Measurements from ENCODE around the gene PIR. TPM values are rescaled to one million over a fixed set of nuclear protein-coding genes. Genes with fewer than 3 reads are reported as not detected.

PIR gene
- total RNA-seq, 1 experiment from 2014 or later = 29.7 TPM

DNA sequence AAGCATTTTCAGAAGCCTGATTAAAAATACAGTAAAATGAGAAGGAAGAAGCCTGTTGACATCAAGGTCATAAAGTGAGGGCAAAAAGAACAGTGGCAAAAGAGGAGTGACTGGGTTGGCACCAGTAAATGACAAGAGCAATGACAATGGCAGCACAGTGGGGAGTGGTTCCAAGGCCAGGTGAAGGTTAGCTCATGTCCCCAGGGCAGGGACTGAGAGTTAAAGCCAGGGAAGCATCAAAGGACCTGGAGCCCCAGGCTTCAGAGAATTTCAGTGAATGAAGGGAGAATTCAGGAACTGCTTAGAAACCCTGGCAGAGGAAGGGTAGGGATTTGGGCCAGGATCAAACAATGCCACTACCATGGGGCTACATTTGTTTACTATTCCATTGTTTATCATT is 149.0 kb downstream of the PIR start:
- no peak overlapping the region for H3K23ac ChIP-seq (ENCODE audit: insufficient read length, low read depth, low read length)
- H3K4me2 ChIP-seq (ENCODE audit: insufficient read depth, insufficient read length, low read length) = no peak overlapping the region
- no peak overlapping the region for H3K27ac Mint-ChIP-seq
- no peaks in the 10 kb centered on the region for H3K4me1 ChIP-seq (ENCODE audit: insufficient read depth, low read length)
- no peaks in the 10 kb centered on the region for H3K23me2 ChIP-seq (ENCODE audit: insufficient read length, low read depth, low read length, poor library complexity, severe bottlenecking)
- peaks cover 7% of the 10 kb centered on the region in 2 experiments for H3K4me1 Mint-ChIP-seq
- no peak overlapping the region for H2AK5ac ChIP-seq (ENCODE audit: insufficient read length, low read length)
- no peaks in the 10 kb centered on the region for H3K79me1 ChIP-seq (ENCODE audit: insufficient read depth, low read depth, low read length, poor library complexity, severe bottlenecking)
- H4K91ac ChIP-seq (ENCODE audit: insufficient read length, low read depth, low read length) = no peak overlapping the region
- no peak overlapping the region for H4K5ac ChIP-seq (ENCODE audit: insufficient read length, low read depth, low read length)
- H4K20me1 ChIP-seq (ENCODE audit: control insufficient read depth, insufficient read depth, insufficient read length) = no peaks in the 10 kb centered on the region
- H2BK12ac ChIP-seq (ENCODE audit: insufficient read length, low read depth, low read length) = no peak overlapping the region
- H3K36me3 Mint-ChIP-seq (ENCODE audit: insufficient read depth in 1 of 3, low read depth in 3 of 3) = no peaks in the 10 kb centered on the region
- H3K14ac ChIP-seq (ENCODE audit: insufficient read depth, low read length) = no peak overlapping the region
- no peak overlapping the region for H2BK20ac ChIP-seq (ENCODE audit: low read depth, low read length, poor library complexity, severe bottlenecking)
- no peak overlapping the region for H3K9ac ChIP-seq (ENCODE audit: extremely low read depth, insufficient read length, low read length)
- no peak overlapping the region for H2AFZ ChIP-seq (ENCODE audit: low read length)
- H4K8ac ChIP-seq (replicated peaks; ENCODE audit: insufficient read length, low read depth, low read length) = no peak overlapping the region
- H3K9me3 Mint-ChIP-seq = peaks cover 0 to 3% of the 10 kb centered on the region in 2 experiments; a peak in 1 of 5 replicates
- DNase-seq = peak; percentile 54
- H3K27me3 ChIP-seq (ENCODE audit: insufficient read depth, low read length) = peaks cover 2% of the 10 kb centered on the region; the same call in 1 of the 2 replicates
- no peak overlapping the region for H2BK120ac ChIP-seq (ENCODE audit: low read depth, low read length, poor library complexity, severe bottlenecking)
- H3T11ph ChIP-seq (ENCODE audit: low read length) = no peak overlapping the region
- H3K9me3 ChIP-seq (ENCODE audit: control insufficient read depth, low read depth, low read length) = no peaks in the 10 kb centered on the region
- no peak overlapping the region for H3K4me3 Mint-ChIP-seq
- H3K27me3 Mint-ChIP-seq (ENCODE audit: low read depth) = peaks cover 72% of the 10 kb centered on the region
- H2BK15ac ChIP-seq (ENCODE audit: low read depth, low read length) = no peak overlapping the region
- no peak overlapping the region for H3K18ac ChIP-seq (ENCODE audit: insufficient read length, low read depth, low read length)
- TF ChIP-seq, protein P1, sequence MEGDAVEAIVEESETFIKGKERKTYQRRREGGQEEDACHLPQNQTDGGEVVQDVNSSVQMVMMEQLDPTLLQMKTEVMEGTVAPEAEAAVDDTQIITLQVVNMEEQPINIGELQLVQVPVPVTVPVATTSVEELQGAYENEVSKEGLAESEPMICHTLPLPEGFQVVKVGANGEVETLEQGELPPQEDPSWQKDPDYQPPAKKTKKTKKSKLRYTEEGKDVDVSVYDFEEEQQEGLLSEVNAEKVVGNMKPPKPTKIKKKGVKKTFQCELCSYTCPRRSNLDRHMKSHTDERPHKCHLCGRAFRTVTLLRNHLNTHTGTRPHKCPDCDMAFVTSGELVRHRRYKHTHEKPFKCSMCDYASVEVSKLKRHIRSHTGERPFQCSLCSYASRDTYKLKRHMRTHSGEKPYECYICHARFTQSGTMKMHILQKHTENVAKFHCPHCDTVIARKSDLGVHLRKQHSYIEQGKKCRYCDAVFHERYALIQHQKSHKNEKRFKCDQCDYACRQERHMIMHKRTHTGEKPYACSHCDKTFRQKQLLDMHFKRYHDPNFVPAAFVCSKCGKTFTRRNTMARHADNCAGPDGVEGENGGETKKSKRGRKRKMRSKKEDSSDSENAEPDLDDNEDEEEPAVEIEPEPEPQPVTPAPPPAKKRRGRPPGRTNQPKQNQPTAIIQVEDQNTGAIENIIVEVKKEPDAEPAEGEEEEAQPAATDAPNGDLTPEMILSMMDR (conservative IDR thresholded peaks at IDR 0.05) = no peak
- no peak overlapping the region for H3K56ac ChIP-seq (ENCODE audit: insufficient read length, low read depth, low read length)
- H3K79me2 ChIP-seq (ENCODE audit: insufficient read depth, low read length) = no peaks in the 10 kb centered on the region
- no peak overlapping the region for H3K27ac ChIP-seq (ENCODE audit: insufficient read length, low read depth, low read length)
- no peak overlapping the region for H3K4ac ChIP-seq (ENCODE audit: low read depth, low read length)
- H2BK5ac ChIP-seq (ENCODE audit: insufficient read length, low read length) = no peak overlapping the region

Data from H9 (cell line).